ENCODE data around the gene NSUN6.

NSUN6 gene

GRCh38 chr10:18561861-18562551 is 89.4 kb downstream of the NSUN6 start:
- DNase-seq (ENCODE audit: low read depth, low spot score), result no peak

GRCh38 chr10:18557960-18558359 is 93.4 kb downstream of the NSUN6 start:
- DNase-seq (ENCODE audit: low read depth, low spot score), result no peak

- no peak for DNase-seq (ENCODE audit: low read depth, low spot score)
Measured at GRCh38 chr10:18556522-18557147, 94.8 kb downstream of the NSUN6 start.

- no peak for DNase-seq (ENCODE audit: low read depth, low spot score)
Measured at GRCh38 chr10:18554479-18554878, 96.9 kb downstream of the NSUN6 start.

- DNase-seq (ENCODE audit: low read depth, low spot score), result no peak
Measured at GRCh38 chr10:18551473-18551872, 99.9 kb downstream of the NSUN6 start.

- DNase-seq (ENCODE audit: low read depth, low spot score), result no peak
Measured at GRCh38 chr10:18549105-18549504, 102.3 kb downstream of the NSUN6 start.

GRCh38 chr10:18545621-18546305 is 105.6 kb downstream of the NSUN6 start:
- DNase-seq (ENCODE audit: low read depth, low spot score), result peak; percentile 40

- DNase-seq (ENCODE audit: low read depth, low spot score), result peak; percentile 61
Measured at GRCh38 chr10:18542832-18543231, 108.6 kb downstream of the NSUN6 start.

- DNase-seq (ENCODE audit: low read depth, low spot score), result no peak
Measured at GRCh38 chr10:18540195-18540594, 111.2 kb downstream of the NSUN6 start.

- no peak for DNase-seq (ENCODE audit: low read depth, low spot score)
Measured at GRCh38 chr10:18539335-18539734, 112.1 kb downstream of the NSUN6 start.

- no peak for DNase-seq (ENCODE audit: low read depth, low spot score)
Measured at GRCh38 chr10:18533896-18534295, 117.5 kb downstream of the NSUN6 start.

- DNase-seq (ENCODE audit: low read depth, low spot score), result no peak
Measured at GRCh38 chr10:18532881-18533535, 118.4 kb downstream of the NSUN6 start.

- DNase-seq (ENCODE audit: low read depth, low spot score), result no peak
Measured at GRCh38 chr10:18528292-18528691, 123.1 kb downstream of the NSUN6 start.

- peak; percentile 25 for DNase-seq (ENCODE audit: low read depth, low spot score)
Measured at GRCh38 chr10:18527687-18528086, 123.7 kb downstream of the NSUN6 start.

- no peak for DNase-seq (ENCODE audit: low read depth, low spot score)
Measured at GRCh38 chr10:18523858-18524257, 127.5 kb downstream of the NSUN6 start.

- peak; percentile 11 for DNase-seq (ENCODE audit: low read depth, low spot score)
Measured at GRCh38 chr10:18523025-18523424, 128.4 kb downstream of the NSUN6 start.

GRCh38 chr10:18516851-18517250 is 134.5 kb downstream of the NSUN6 start:
- no peak for DNase-seq (ENCODE audit: low read depth, low spot score)

GRCh38 chr10:18514537-18514936 is 136.8 kb downstream of the NSUN6 start:
- DNase-seq (ENCODE audit: low read depth, low spot score), result no peak

- no peak for DNase-seq (ENCODE audit: low read depth, low spot score)
Measured at GRCh38 chr10:18508587-18508986, 142.8 kb downstream of the NSUN6 start.

GRCh38 chr10:18505456-18506118 is 145.8 kb downstream of the NSUN6 start:
- no peak for DNase-seq (ENCODE audit: low read depth, low spot score)

GRCh38 chr10:18504161-18504560 is 147.2 kb downstream of the NSUN6 start:
- no peak for DNase-seq (ENCODE audit: low read depth, low spot score)

- no peak for DNase-seq (ENCODE audit: low read depth, low spot score)
Measured at GRCh38 chr10:18501629-18502028, 149.8 kb downstream of the NSUN6 start.
